A549 (cell line): Measurements from ENCODE around the gene FAM107B. TPM values are rescaled to one million over a fixed set of nuclear protein-coding genes. Genes with fewer than 3 reads are reported as not detected.

ENCODE experiments used
- ATAC-seq, 2 experiments: fragments of 200-7000 bp in 1 of 2; fragments of >200 bp in 1 of 2; cut with Nextera tagmentation in 1 of 2; cut with Tn5 transposase in 1 of 2; 3 replicates each; pipeline versions ENCODE4 v1.8.0 to v1.9.1; 2018 to 2020; ENCODE audit warnings: mild to moderate bottlenecking in 1 of 2, moderate library complexity in 1 of 2
- CTCF ChIA-PET: fragments of 300-600 bp; sonication (Branson Sonifier 250); formaldehyde crosslinking; extraction: SDS; loops from one replicate; lab custom pipeline; 2021; ENCODE audit warnings: antibody characterized with exemption, inconsistent platforms; lab: Yijun Ruan, JAX
- POLR2A ChIA-PET: fragments of 350-600 bp; formaldehyde crosslinking; extraction: SDS; loops from one replicate; lab custom pipeline; 2021; ENCODE audit warnings: antibody characterized with exemption, inconsistent platforms; lab: Yijun Ruan, JAX
- DNase-seq, 2 experiments: peaks; one replicate each; pipeline versions ENCODE4 v3.0.0 to v3.0.0-alpha.2; 2011 to 2016; ENCODE audit warnings: low read depth in 1 of 2, low spot score in 1 of 2
- FAIRE-seq: peaks from 2 replicates; lab custom pipeline; 2011; peaks lifted over from hg19 to GRCh38; lab: Jason Lieb, UNC
- H3K27ac ChIP-seq, 2 experiments: fragments of >200 bp; sonication (Bioruptor Twin); formaldehyde crosslinking; 3 replicates each; pipeline ENCODE4 v1.5.1; 2016 to 2017
- H3K4me1 ChIP-seq: fragments of >200 bp; sonication (Bioruptor Twin); formaldehyde crosslinking; 3 replicates; pipeline ENCODE4 v1.6.1; 2016
- H3K4me2 ChIP-seq: fragments of >200 bp; sonication (Bioruptor Twin); formaldehyde crosslinking; 3 replicates; pipeline ENCODE4 v1.6.1; 2016
- H3K4me3 ChIP-seq: fragments of >200 bp; sonication (Bioruptor Twin); formaldehyde crosslinking; 3 replicates; pipeline ENCODE4 v1.5.1; 2016
- H3K9me3 ChIP-seq: fragments of >200 bp; sonication (Bioruptor Twin); formaldehyde crosslinking; 3 replicates; pipeline ENCODE4 v1.6.1; 2016
- CBX8 ChIP-seq: fragments of 200-600 bp; sonication (generic); IDR thresholded peaks from 2 replicates; pipeline ENCODE4 v1.6.1; 2016
- EHMT2 ChIP-seq: fragments of 200-600 bp; sonication (generic); IDR thresholded peaks from 2 replicates; pipeline ENCODE4 v1.6.1; 2016; ENCODE audit warnings: antibody characterized with exemption, low read depth, mild to moderate bottlenecking, moderate library complexity
- ESRRA ChIP-seq: fragments of 150-350 bp; IDR thresholded peaks from 2 replicates; pipeline ENCODE4 v1.6.1; 2014; ENCODE audit warnings: mild to moderate bottlenecking, low read length, borderline replicate concordance
- FOSL2 ChIP-seq, 2 experiments: fragments of 450-650 bp in 1 of 2; fragments of >200 bp in 1 of 2; sonication (Bioruptor Twin) in 1 of 2; formaldehyde crosslinking; IDR thresholded peaks; 2 replicates each; pipeline versions ENCODE4 v1.5.0 to v1.6.1; 2016 to 2020; ENCODE audit warnings: mild to moderate bottlenecking in 1 of 2, moderate library complexity in 1 of 2
- FOXS1 ChIP-seq: fragments of 250-450 bp; sonication (Bioruptor Pico); IDR thresholded peaks from 2 replicates; pipeline ENCODE4 v1.5.0; 2020; ENCODE audit warnings: mild to moderate bottlenecking, moderate library complexity
- GATA3 ChIP-seq: IDR thresholded peaks from 2 replicates; pipeline ENCODE4 v1.6.1; 2012; ENCODE audit warnings: borderline replicate concordance
- HDAC2 ChIP-seq: fragments of 200-600 bp; sonication (generic); IDR thresholded peaks from 2 replicates; pipeline ENCODE4 v1.6.1; 2016
- HOXA7 ChIP-seq: fragments of 250-450 bp; sonication (Bioruptor Pico); IDR thresholded peaks from 2 replicates; pipeline ENCODE4 v1.5.0; 2020; ENCODE audit warnings: mild to moderate bottlenecking, moderate library complexity
- HOXB13 ChIP-seq: fragments of 250-450 bp; sonication (Bioruptor Pico); IDR thresholded peaks from 2 replicates; pipeline ENCODE4 v1.5.0; 2020; ENCODE audit warnings: low read depth, mild to moderate bottlenecking, moderate library complexity
- HOXB5 ChIP-seq: fragments of 250-450 bp; sonication (Bioruptor Pico); IDR thresholded peaks from 2 replicates; pipeline ENCODE4 v1.5.0; 2020; ENCODE audit warnings: mild to moderate bottlenecking, moderate library complexity
- JUNB ChIP-seq: fragments of >200 bp; sonication (Bioruptor Twin); formaldehyde crosslinking; IDR thresholded peaks from 2 replicates; pipeline ENCODE4 v1.6.1; 2016
- MAFK ChIP-seq: fragments of 450-650 bp; IDR thresholded peaks from 2 replicates; pipeline ENCODE4 v1.6.1; 2014; ENCODE audit not compliant: partially characterized antibody
- MAZ ChIP-seq: fragments of 150-350 bp; IDR thresholded peaks from 2 replicates; pipeline ENCODE4 v1.6.1; 2014; ENCODE audit warnings: antibody characterized with exemption, low read depth, low read length, borderline replicate concordance
- NPAS2 ChIP-seq: fragments of 250-450 bp; sonication (Bioruptor Pico); IDR thresholded peaks from 2 replicates; pipeline ENCODE4 v1.8.0; 2022; ENCODE audit warnings: mild to moderate bottlenecking, moderate library complexity, borderline replicate concordance
- POLR2AphosphoS2 ChIP-seq: conservative IDR thresholded peaks from 2 replicates; pipeline ENCODE4 v1.6.1; 2012; ENCODE audit warnings: low read length, improper control_type of control experiment, inconsistent platforms
- RAD21 ChIP-seq, 2 experiments: fragments of >200 bp in 1 of 2; sonication (Bioruptor Twin) in 1 of 2; formaldehyde crosslinking in 1 of 2; IDR thresholded peaks in 1 of 2; conservative IDR thresholded peaks in 1 of 2; 2 replicates in 1 of 2; 3 replicates in 1 of 2; pipeline ENCODE4 v1.6.1; 2012 to 2018; ENCODE audit warnings: inconsistent platforms in 1 of 2
- RARB ChIP-seq: fragments of 250-450 bp; sonication (Bioruptor Pico); IDR thresholded peaks from 2 replicates; pipeline ENCODE4 v1.8.0; 2021; ENCODE audit warnings: mild to moderate bottlenecking, moderate library complexity
- RNF2 ChIP-seq: fragments of 200-600 bp; sonication (generic); IDR thresholded peaks from 2 replicates; pipeline ENCODE4 v1.6.1; 2016; ENCODE audit warnings: low read depth, mild to moderate bottlenecking, antibody characterized with exemption, moderate library complexity, borderline replicate concordance
- SMC3 ChIP-seq: fragments of >200 bp; sonication (Bioruptor Twin); formaldehyde crosslinking; IDR thresholded peaks from 3 replicates; pipeline ENCODE4 v1.6.1; 2018; ENCODE audit warnings: inconsistent platforms
- TP53 ChIP-seq: fragments of 250-450 bp; sonication (Bioruptor Pico); IDR thresholded peaks from 2 replicates; pipeline ENCODE4 v1.5.0; 2021; ENCODE audit warnings: mild to moderate bottlenecking, moderate library complexity
- ZC3H11A ChIP-seq: fragments of 450-650 bp; IDR thresholded peaks from 2 replicates; pipeline ENCODE4 v1.6.1; 2014; ENCODE audit warnings: antibody characterized with exemption, mild to moderate bottlenecking
- ZNF302 ChIP-seq: fragments of 250-450 bp; sonication (Bioruptor Pico); IDR thresholded peaks from 2 replicates; pipeline ENCODE4 v1.9.0; 2021; ENCODE audit warnings: inconsistent platforms, mild to moderate bottlenecking, moderate library complexity
- WGBS: methylation state at CpG from one replicate; pipeline ENCODE4 v1.1.6; 2017; ENCODE audit errors: missing lambda C conversion rate; 5-methylcytosine and 5-hydroxymethylcytosine counted together
- polyA plus RNA-seq, 4 experiments: library from polyadenylated mRNA; depleted of rRNA in 3 of 4; stranded (reverse); fragments of >200 nt; fragmentation: RNase III in 1 of 4; extraction: RNeasy Plus Mini Kit Qiagen cat#74134 plus additional on column Dnase treatment in 1 of 4; gene quantifications; 2 replicates in 3 of 4; 3 replicates in 1 of 4; pipeline ENCODE4 v1.2.3, GENCODE V29; 2011 to 2017
- TF ChIP-seq, protein P1 (sequence below): fragments of >200 bp; sonication (Bioruptor Twin); formaldehyde crosslinking; IDR thresholded peaks from 3 replicates; pipeline ENCODE4 v1.5.1; 2016
- TF ChIP-seq, protein P2 (sequence below): IDR thresholded peaks from 2 replicates; pipeline ENCODE4 v1.6.1; 2012
- TF ChIP-seq, protein P3 (sequence below): IDR thresholded peaks from 2 replicates; pipeline ENCODE4 v1.6.1; 2012

FAM107B gene
- polyA plus RNA-seq, 2 of the 4 experiments (the other 2 are of a cell fraction): 99.9 to 173 TPM

DNA sequence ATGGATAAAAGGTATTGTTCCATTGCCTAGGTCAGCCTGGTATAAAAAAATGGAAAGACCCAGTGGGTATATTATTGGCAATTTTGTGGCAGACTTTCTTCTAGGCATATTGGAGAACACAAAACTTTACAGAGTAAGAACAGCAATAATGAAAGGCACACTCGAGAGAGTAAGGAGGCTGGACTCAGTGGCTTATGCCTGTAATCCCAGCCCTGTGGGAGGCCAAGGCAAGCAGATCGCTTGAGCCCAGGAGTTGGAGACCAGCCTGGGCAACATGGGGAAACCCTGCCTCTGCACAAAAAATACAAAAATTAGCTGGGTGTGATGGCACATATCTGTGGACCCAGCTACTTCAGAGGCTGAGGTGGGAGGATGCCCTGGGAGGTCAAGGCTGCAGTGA lies 158.2 kb downstream of the FAM107B start:
- TF ChIP-seq RAD21 (conservative IDR thresholded peaks at IDR 0.05 in 1 of 2, IDR thresholded peaks at IDR 0.05 in 1 of 2) (no peak), ZNF302 (CRISPR knock-in tag) (no peak), HOXB13 (CRISPR knock-in tag) (no peak), RARB (no peak), POLR2AphosphoS2 (no peak), MAZ (no peak)
- Histone ChIP-seq H3K4me2 (no peak overlapping the region), H3K9me3 (no peaks in the 10 kb centered on the region), H3K27ac (peak overlapping the region in 1 of 2 experiments; percentile 72; a peak in 3 of 6 replicates), H3K4me1 (peaks cover 27% of the 10 kb centered on the region), H3K4me3 (no peak overlapping the region)
- DNase-seq (no peak), FAIRE-seq (no peak), ATAC-seq (no peak)
- WGBS: 94% methylated on average over 2 of the region's 2 CpGs
- POLR2A ChIA-PET: no interaction called here
- CTCF ChIA-PET: interaction anchor here (0.6 to 1.0 kb wide), 2 partner anchors 11 to 138 kb away, joined by 3 read pairs; no protein-coding TSS in a partner anchor

DNA sequence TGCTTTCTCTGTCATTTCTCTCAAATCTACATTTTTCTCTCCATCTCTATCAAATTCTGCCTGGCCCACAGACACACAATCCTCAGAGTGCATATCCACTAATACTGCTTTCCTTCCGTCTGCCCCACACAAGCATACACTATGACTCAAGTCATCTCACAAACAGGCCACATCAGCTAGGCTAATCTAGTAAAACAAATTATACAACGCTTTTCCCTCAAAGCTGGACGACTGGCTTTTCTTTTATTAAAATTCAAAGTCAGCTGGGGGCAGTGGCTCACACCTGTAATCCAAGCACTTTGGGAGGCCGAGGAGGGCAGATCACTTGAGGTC lies 161.1 kb downstream of the FAM107B start:
- Histone ChIP-seq H3K4me1 (peaks cover 45% of the 10 kb centered on the region), H3K4me3 (no peak overlapping the region), H3K4me2 (no peak overlapping the region), H3K9me3 (no peaks in the 10 kb centered on the region), H3K27ac (peak overlapping the region; percentile 81 to 86; a peak in 5 of 6 replicates)
- TF ChIP-seq RAD21 (conservative IDR thresholded peaks at IDR 0.05 in 1 of 2, IDR thresholded peaks at IDR 0.05 in 1 of 2) (no peak), TP53 (no peak), FOXS1 (CRISPR knock-in tag) (no peak), GATA3 (no peak), ZC3H11A (no peak), ZNF302 (CRISPR knock-in tag) (no peak), RNF2 (no peak), HOXB5 (CRISPR knock-in tag) (no peak), HDAC2 (no peak), FOSL2 (IDR thresholded peaks at IDR 0.05) (no peak), FOSL2 (CRISPR knock-in tag; IDR thresholded peaks at IDR 0.05) (no peak), ESRRA (no peak)
- TF ChIP-seq, protein P1, sequence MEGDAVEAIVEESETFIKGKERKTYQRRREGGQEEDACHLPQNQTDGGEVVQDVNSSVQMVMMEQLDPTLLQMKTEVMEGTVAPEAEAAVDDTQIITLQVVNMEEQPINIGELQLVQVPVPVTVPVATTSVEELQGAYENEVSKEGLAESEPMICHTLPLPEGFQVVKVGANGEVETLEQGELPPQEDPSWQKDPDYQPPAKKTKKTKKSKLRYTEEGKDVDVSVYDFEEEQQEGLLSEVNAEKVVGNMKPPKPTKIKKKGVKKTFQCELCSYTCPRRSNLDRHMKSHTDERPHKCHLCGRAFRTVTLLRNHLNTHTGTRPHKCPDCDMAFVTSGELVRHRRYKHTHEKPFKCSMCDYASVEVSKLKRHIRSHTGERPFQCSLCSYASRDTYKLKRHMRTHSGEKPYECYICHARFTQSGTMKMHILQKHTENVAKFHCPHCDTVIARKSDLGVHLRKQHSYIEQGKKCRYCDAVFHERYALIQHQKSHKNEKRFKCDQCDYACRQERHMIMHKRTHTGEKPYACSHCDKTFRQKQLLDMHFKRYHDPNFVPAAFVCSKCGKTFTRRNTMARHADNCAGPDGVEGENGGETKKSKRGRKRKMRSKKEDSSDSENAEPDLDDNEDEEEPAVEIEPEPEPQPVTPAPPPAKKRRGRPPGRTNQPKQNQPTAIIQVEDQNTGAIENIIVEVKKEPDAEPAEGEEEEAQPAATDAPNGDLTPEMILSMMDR: no peak
- TF ChIP-seq, protein P2, sequence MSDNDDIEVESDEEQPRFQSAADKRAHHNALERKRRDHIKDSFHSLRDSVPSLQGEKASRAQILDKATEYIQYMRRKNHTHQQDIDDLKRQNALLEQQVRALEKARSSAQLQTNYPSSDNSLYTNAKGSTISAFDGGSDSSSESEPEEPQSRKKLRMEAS: no peak
- TF ChIP-seq, protein P3, sequence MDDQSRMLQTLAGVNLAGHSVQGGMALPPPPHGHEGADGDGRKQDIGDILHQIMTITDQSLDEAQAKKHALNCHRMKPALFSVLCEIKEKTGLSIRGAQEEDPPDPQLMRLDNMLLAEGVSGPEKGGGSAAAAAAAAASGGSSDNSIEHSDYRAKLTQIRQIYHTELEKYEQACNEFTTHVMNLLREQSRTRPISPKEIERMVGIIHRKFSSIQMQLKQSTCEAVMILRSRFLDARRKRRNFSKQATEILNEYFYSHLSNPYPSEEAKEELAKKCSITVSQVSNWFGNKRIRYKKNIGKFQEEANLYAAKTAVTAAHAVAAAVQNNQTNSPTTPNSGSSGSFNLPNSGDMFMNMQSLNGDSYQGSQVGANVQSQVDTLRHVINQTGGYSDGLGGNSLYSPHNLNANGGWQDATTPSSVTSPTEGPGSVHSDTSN: no peak
- ChIA-PET POLR2A (interaction anchor here (0.6 kb wide), 1 partner anchor 169 kb away, joined by 13 read pairs; no protein-coding TSS in a partner anchor), CTCF (interaction anchor here (1.6 kb wide), 1 partner anchor 210 kb away, joined by 4 read pairs; no protein-coding TSS in a partner anchor)
- ATAC-seq (no peak), DNase-seq (no peak), FAIRE-seq (no peak)
- WGBS: 92% methylated on average over 4 of the region's 4 CpGs

DNA sequence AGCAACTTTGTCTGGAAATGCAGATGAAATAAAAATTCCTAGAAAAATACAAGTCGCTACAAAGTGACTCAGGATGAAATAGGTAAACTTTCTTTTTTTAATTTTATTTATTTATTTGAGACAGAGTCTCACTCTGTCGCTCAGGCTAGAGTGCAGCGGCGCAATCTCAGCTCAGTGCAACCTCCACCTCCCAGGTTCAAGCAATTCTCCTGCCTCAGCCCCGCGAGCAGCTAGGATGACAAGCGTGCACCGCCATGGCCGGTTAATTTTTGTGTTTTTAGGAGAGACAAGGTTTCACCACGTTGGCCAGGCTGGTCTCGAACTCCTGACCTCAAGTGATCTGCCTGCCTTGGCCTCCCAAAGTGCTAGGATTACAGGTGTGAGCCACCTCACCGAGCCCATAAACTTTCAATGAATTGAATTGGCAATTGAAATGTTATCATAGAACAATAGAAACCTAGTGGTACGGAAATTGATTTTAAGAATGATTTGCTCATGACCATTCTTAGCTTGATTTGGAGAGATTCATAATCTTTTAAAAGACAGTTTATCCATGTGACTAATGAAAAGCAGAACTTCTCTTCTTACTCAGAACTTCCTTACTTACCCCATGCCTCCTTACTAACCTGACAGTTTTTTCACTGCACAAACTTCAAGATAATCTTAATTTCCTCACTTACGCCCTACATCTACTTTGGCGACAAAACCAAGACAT lies 161.7 kb downstream of the FAM107B start:
- ATAC-seq: no peak
- TF ChIP-seq HOXA7 (no peak), MAFK (no peak), ZNF302 (CRISPR knock-in tag) (no peak), EHMT2 (no peak), ZC3H11A (no peak), SMC3 (no peak), HDAC2 (no peak), NPAS2 (CRISPR knock-in tag) (no peak), JUNB (no peak), CBX8 (no peak)
- TF ChIP-seq, protein P2: no peak
- ChIA-PET CTCF (interaction anchor here (1.6 kb wide), 1 partner anchor 210 kb away, joined by 4 read pairs; no protein-coding TSS in a partner anchor), POLR2A (interaction anchor here (0.6 kb wide), 1 partner anchor 169 kb away, joined by 13 read pairs; no protein-coding TSS in a partner anchor)
- no peak for FAIRE-seq
- peaks cover 48% of the 10 kb centered on the region for H3K4me1 ChIP-seq
- H3K4me2 ChIP-seq: peak overlapping the region; percentile 69
- no peaks in the 10 kb centered on the region for H3K9me3 ChIP-seq
- H3K4me3 ChIP-seq: no peak overlapping the region
- peak overlapping the region; percentile 81 to 86 for H3K27ac ChIP-seq
- WGBS: 90% methylated on average over 15 of the region's 15 CpGs
- DNase-seq: no peak
